Activated gamma-delta T cell treated with anti-CD3 and anti-CD28 coated beads, Interleukin-2, amount 50 U/mL, for 16 hours (primary cell): ENCODE results near the gene CARD6.
A peak's percentile ranks its signal among the peaks of the same experiment; 100 is the strongest.
"Not testable (repeated sequence)": the region's sequence is repeated elsewhere in the genome, so short reads cannot be mapped to it uniquely, and the experiment has no call there.

Experiments used
- DNase-seq: peaks from one replicate; pipeline ENCODE4 v3.0.0-alpha.2; 2020; ENCODE audit warnings: low read depth

The CARD6 gene

GRCh38 chr5:40828021-40828631, 13.0 kb upstream of the CARD6 start:
- no peak for DNase-seq

GRCh38 chr5:40828690-40829661, 12.2 kb upstream of the CARD6 start:
- DNase-seq: no peak

DNA sequence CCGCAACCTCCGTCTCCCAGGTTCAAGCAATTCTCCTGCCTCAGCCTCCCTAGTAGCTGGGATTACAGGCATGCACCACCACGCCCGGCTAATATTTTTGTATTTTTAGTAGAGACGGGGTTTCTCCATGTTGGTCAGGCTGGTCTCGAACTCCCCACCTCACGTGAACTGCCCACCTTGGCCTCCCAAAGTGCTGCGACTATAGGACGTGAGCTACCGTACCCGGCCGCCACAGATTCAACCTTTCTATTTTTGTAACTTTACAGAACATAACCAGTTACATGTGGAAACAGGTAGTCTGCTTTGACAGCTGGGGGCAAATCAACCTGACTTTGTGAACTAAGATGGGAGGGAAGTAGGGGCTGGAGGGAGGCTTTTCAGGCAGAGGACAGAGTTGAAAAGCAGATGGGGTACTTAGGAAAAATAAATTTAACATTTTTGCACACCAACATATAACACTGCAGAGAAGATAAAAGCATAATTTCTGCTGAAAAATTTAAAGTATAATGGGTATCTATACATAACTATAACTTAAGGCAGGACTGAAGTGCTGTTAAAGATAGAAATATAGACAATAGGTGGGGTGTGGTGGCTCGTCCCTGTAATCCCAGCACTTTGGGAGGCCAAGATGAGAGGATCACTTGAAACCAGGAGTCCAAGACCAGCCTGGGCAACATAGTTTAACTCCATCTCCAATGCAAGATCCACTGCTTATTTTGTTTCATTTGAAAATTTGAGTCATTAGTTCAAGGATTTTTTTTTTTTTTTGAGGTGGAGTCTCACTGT, 11.2 kb upstream of the CARD6 start:
- DNase-seq: no peak

DNA sequence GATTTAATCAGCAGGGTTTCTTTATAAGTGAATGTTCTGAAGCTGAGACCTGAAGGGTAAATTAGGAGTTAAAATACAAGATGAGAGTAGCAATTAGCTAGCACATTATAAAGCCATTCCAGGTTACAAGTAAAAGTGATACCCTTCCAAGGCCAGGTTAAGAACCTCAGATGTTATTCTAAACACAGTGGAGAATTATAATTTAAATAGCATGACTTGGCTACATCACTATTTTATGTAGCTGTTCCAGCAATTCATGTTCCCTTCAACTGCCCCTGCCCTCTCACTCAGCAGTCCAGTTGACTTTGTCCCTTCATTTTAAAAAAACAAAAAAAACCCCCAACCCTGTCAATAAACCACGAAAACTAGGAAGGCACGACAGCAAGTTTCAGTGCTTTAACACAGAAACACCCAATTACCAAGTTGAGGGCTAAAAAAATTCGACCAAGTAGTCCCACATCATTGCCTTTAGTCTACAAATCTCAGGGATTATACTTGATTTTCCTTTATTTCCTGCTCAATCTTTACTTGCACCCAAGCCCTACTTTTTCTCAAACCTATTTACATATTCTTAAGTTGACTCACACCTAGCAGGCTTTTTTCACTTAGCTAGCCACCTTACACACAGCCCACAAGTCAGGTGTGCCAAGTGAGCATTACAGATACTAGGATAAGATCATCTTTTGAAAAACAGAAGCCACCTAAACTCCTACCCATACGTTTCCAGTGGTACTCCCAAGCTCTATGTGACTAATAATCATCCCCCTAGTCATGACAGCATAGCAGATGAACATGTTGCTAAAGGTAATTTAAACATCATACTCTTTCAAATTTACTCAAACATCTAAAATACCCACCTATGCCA, 9.6 kb upstream of the CARD6 start:
- DNase-seq: no peak

- no peak for DNase-seq
These were observed 8.8 kb upstream of the CARD6 start for GRCh38 chr5:40832345-40832744.

GRCh38 chr5:40833712-40834229, 7.4 kb upstream of the CARD6 start:
- no peak for DNase-seq

- peak; percentile 27 for DNase-seq
These were observed 6.7 kb upstream of the CARD6 start for GRCh38 chr5:40834391-40834848.

DNA sequence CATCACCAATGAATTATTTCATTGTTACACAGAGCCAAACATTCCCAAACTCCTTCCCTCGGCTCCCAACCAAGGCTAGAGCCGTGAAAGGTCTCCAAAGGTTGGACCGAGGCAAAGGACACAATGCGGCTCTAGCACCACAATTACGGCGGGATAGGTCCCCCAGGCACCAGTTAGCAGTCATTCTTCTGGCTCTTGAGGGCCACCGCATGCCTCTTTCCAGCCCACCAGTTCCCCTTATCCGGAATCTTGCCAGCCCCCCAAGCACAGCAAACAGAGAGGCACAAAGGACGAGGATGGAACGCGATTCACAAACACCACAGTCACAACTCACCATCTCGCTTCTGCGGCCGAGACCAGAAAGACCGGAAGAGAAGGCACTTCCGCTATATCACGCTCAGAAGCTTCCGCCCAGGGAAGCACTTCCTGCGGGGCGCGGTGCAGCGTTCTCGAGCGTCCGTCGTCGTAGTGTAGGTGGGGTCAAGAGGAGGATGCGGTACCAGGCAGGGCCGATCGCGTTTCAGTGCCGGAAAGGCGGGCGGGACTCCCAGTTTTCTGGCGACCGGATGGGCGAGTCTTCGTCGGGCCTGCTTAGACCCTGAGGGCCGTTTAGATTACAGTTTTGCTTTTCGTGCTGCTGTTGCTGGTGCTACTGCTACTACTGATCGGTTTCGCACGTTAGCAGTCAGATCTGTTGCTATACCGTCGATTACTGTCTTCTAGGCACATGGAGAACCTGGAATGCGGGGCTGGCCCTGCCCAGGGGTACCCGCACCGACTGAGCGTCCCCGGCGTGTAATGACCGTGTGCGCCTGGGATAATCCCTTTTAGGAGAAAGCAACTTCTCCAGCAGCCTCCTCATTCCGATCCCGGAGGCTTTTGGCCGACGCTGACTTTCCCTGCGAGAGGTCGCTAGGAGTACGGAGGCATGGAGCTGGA, 6.0 kb upstream of the CARD6 start, which contains the start of gene RPL37:
Gene RPL37 (minus strand): TSS at position 374 of the 939 bp plus-strand sequence. CDS start 37 bp downstream, at position 337.
- peak; percentile 87 for DNase-seq

DNA sequence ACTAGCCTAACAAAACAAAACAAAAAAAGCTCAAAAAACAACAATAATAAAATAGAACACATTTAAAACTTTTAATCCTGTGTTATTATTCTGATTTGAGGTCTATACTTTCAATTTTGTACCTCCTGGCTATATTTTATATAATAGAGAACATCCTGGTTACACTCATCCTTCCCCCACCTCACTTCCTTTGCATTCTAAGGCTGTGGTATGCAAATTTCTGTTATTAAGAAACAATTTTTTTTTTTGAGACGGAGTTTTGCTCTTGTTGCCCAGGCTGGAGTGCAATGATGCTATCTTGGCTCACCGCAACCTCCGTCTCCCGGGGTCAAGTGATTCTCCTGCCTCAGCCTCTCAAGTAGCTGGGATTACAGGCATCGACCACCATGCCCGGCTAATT, 3.1 kb upstream of the CARD6 start:
- DNase-seq: no peak

DNA sequence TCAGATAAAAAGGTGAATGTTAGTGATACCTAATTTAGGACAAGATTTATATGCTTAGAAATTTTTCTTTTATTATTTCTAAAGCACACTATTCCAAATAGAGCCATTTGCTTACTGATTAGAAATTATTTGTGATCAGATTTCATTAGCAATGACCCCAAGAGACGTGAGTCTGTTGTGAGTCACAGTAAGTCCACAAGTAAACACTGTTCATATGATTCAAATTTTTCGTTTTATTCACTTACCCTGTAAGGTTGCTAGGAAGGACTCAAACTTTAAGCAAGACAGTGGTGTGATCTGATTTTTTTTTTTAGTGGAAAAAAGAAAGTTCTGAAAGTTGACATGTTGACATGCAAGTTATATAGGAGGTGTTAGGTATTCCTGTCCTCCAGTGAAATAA, 1.2 kb downstream of the CARD6 start:
- no peak for DNase-seq

- no peak for DNase-seq
These were observed 3.4 kb downstream of the CARD6 start for GRCh38 chr5:40844565-40844964.

DNA sequence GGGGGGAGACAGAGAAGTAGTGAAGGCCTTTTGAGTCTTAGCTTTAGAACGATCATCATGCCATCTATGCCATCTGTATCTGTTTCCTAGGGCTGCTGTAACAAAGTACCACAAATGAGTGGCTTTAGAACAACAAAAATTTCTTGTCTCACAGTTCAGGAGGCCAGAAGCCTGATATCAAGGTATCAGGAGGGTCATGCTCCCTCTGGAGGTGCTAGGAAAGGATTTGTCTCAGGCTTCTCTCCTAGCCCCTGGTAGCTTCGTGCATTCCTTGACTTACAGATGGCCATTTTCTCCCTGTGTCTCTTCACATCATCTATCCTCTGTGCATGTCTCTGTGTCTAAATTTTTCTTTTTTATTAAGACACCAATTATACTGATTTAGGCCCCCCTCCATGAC, 5.2 kb downstream of the CARD6 start:
- no peak for DNase-seq

DNA sequence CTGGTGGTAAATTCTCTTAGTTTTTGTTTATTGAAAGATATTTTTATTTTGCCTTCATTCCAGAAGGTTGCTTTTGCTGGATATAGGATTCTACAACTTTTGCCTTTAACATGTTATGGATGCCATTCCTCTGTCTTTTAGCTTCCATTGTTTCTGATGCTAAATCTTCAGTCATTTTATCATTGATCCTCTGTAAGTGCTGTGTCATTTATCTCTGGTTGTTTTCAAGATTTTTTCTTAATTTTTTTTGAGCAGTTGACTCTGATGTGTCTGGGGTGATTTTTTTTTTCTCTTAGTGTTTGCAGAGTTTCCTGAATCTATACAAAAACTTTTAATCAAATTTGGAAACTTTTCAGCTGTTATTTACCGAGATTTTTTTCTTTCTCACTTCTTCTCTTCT, 6.4 kb downstream of the CARD6 start:
- no peak for DNase-seq

DNA sequence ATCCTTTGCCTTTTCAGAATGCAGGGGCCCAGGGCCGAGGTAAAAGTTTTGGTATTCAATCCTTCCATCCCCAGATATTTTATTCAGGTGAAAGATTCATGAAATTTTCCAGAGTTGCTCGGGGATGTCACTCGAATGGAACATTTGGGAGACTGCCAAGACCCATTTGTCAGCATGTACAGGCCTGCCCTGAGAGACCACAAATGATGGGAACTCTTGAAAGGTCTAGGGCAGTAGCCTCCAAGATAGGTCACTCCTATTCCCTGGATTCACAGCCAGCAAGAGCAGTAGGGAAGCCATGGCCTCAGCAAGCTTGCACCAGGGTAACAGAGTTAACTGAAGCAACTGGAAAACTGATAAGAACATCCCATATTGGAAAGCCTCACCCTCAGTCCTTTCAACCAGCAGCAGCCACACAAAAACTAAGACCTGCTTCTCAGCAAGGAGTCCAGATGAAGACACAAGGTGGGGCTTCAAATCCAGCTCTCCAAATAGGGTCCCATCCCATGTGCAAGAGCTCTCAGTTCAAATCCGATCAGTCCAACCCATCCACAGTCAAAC, 12.5 kb downstream of the CARD6 start:
- no peak for DNase-seq

- no peak for DNase-seq
These were observed 19.5 kb downstream of the CARD6 start for GRCh38 chr5:40860711-40861110.

DNA sequence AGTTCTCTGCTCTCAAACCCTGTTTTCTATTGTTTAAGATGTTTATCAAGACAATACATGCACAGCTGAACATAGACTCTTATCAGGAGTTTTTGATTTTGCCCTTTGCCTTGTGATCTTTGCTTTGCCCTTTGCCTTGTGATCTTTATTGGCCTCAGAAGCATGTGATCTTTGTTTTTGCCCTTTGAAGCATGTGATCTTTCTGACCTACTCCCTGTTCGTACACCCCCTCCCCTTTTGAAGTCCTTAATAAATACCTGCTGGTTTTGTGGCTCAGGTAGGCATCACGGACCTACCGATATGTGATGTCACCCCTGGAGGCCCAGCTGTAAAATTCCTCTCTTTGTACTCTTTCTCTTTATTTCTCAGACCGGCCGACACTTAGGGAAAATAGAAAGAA, 23.8 kb downstream of the CARD6 start:
- not testable (repeated sequence) for DNase-seq

DNA sequence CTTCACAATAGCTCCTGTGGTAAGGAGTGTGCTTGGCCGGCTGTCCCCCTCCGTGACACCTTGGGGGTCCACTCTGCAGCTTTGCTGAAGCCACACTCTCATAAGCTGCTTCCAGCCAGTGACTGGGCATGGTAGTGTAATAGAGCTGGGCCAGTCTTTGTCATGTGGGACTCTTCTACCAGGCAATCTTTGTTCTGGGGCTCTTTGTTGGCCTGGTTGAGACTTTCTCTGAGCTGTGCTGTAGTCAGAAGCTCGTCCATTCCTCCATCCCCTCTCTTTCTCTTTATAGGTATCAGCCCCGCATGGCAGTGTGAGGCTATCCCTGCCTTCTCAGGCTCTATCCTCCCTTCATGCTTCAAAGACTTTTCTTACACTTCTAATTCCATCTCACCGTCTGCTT, 25.7 kb downstream of the CARD6 start:
- DNase-seq: no peak

- no peak for DNase-seq
These were observed 28.2 kb downstream of the CARD6 start for GRCh38 chr5:40869384-40869783.

GRCh38 chr5:40871177-40871576, 30.0 kb downstream of the CARD6 start:
- DNase-seq: no peak

- not testable (repeated sequence) for DNase-seq
These were observed 31.1 kb downstream of the CARD6 start for GRCh38 chr5:40872253-40872652.
